HG03432 (cell line): ENCODE data around the gene SYMPK.
"Not testable (repeated sequence)": the region's sequence is repeated elsewhere in the genome, so short reads cannot be mapped to it uniquely, and the experiment has no call there.

ENCODE experiments used
- ATAC-seq: cut with Tn5 transposase; IDR thresholded peaks from one replicate; pipeline ENCODE4 v1.9.1; 2021; ENCODE audit warnings: mild to moderate bottlenecking, moderate library complexity; ENCODE audit not compliant: unreplicated experiment

The SYMPK gene

GRCh38 chr19:45809643-45810159 is 53.2 kb downstream of the SYMPK start:
- ATAC-seq: no peak

- ATAC-seq: no peak
Observed at GRCh38 chr19:45805719-45806118, 57.2 kb downstream of the SYMPK start.

GRCh38 chr19:45804959-45805230 is 58.1 kb downstream of the SYMPK start:
- ATAC-seq: no peak

- ATAC-seq: no peak
Observed at GRCh38 chr19:45804140-45804958, 58.6 kb downstream of the SYMPK start.

- no peak for ATAC-seq
Observed at GRCh38 chr19:45801603-45802175, 61.3 kb downstream of the SYMPK start.

- no peak for ATAC-seq
Observed at GRCh38 chr19:45800070-45800553, 62.8 kb downstream of the SYMPK start.

- ATAC-seq: not testable (repeated sequence)
Observed at GRCh38 chr19:45799541-45799940, 63.4 kb downstream of the SYMPK start.

- no peak for ATAC-seq
Observed at GRCh38 chr19:45798995-45799517, 63.9 kb downstream of the SYMPK start.

- ATAC-seq: no peak
Observed at GRCh38 chr19:45794627-45795026, 68.3 kb downstream of the SYMPK start.

GRCh38 chr19:45793876-45794275 is 69.1 kb downstream of the SYMPK start:
- ATAC-seq: no peak

GRCh38 chr19:45793178-45793564 is 69.8 kb downstream of the SYMPK start:
- no peak for ATAC-seq

GRCh38 chr19:45792470-45793177 is 70.3 kb downstream of the SYMPK start, which contains the start of gene DMWD:
TSS of gene DMWD (minus strand) at chr19:45792845. CDS start at chr19:45792756, 89 bp downstream.
- ATAC-seq: peak; percentile 88

- ATAC-seq: peak; percentile 29
Observed at GRCh38 chr19:45791744-45792469, 71.0 kb downstream of the SYMPK start.

- no peak for ATAC-seq
Observed at GRCh38 chr19:45790942-45791341, 72.0 kb downstream of the SYMPK start.

- no peak for ATAC-seq
Observed at GRCh38 chr19:45789035-45789786, 73.7 kb downstream of the SYMPK start.

GRCh38 chr19:45786533-45786894 is 76.4 kb downstream of the SYMPK start:
- no peak for ATAC-seq

GRCh38 chr19:45785781-45786532 is 77.0 kb downstream of the SYMPK start:
- ATAC-seq: no peak

GRCh38 chr19:45785097-45785496 is 77.8 kb downstream of the SYMPK start:
- no peak for ATAC-seq

- no peak for ATAC-seq
Observed at GRCh38 chr19:45784096-45784495, 78.9 kb downstream of the SYMPK start.
